ENCODE data around the gene AGAP1.

The AGAP1 gene

GRCh38 chr2:235848946-235849345 is 355.1 kb downstream of the AGAP1 start:
- no peak for DNase-seq (ENCODE audit: low read depth)

GRCh38 chr2:235849489-235849888 is 355.6 kb downstream of the AGAP1 start:
- no peak for DNase-seq (ENCODE audit: low read depth)

GRCh38 chr2:235850289-235850688 is 356.4 kb downstream of the AGAP1 start:
- DNase-seq (ENCODE audit: low read depth): no peak

- no peak for DNase-seq (ENCODE audit: low read depth)
Measured at GRCh38 chr2:235850771-235851551, 357.1 kb downstream of the AGAP1 start.

- DNase-seq (ENCODE audit: low read depth): no peak
Measured at GRCh38 chr2:235851828-235852525, 358.1 kb downstream of the AGAP1 start.

- DNase-seq (ENCODE audit: low read depth): no peak
Measured at GRCh38 chr2:235852526-235852920, 358.7 kb downstream of the AGAP1 start.

GRCh38 chr2:235854276-235854675 is 360.4 kb downstream of the AGAP1 start:
- DNase-seq (ENCODE audit: low read depth): no peak

- DNase-seq (ENCODE audit: low read depth): no peak
Measured at GRCh38 chr2:235855011-235855410, 361.2 kb downstream of the AGAP1 start.

- peak; percentile 44 for DNase-seq (ENCODE audit: low read depth)
Measured at GRCh38 chr2:235856151-235856854, 362.5 kb downstream of the AGAP1 start.

- peak; percentile 52 for DNase-seq (ENCODE audit: low read depth)
Measured at GRCh38 chr2:235857598-235857997, 363.8 kb downstream of the AGAP1 start.

GRCh38 chr2:235858881-235859280 is 365.0 kb downstream of the AGAP1 start:
- DNase-seq (ENCODE audit: low read depth): no peak

GRCh38 chr2:235859651-235860050 is 365.8 kb downstream of the AGAP1 start:
- DNase-seq (ENCODE audit: low read depth): no peak

- peak; percentile 40 for DNase-seq (ENCODE audit: low read depth)
Measured at GRCh38 chr2:235860111-235860510, 366.3 kb downstream of the AGAP1 start.

- peak; percentile 24 for DNase-seq (ENCODE audit: low read depth)
Measured at GRCh38 chr2:235860871-235861270, 367.0 kb downstream of the AGAP1 start.

GRCh38 chr2:235861383-235861782 is 367.5 kb downstream of the AGAP1 start:
- DNase-seq (ENCODE audit: low read depth): no peak

GRCh38 chr2:235863414-235863813 is 369.6 kb downstream of the AGAP1 start:
- no peak for DNase-seq (ENCODE audit: low read depth)

- DNase-seq (ENCODE audit: low read depth): no peak
Measured at GRCh38 chr2:235864302-235864701, 370.5 kb downstream of the AGAP1 start.

- DNase-seq (ENCODE audit: low read depth): peak; percentile 57
Measured at GRCh38 chr2:235864733-235865515, 371.1 kb downstream of the AGAP1 start.

- no peak for DNase-seq (ENCODE audit: low read depth)
Measured at GRCh38 chr2:235866373-235866772, 372.5 kb downstream of the AGAP1 start.

- DNase-seq (ENCODE audit: low read depth): no peak
Measured at GRCh38 chr2:235868224-235868623, 374.4 kb downstream of the AGAP1 start.

- DNase-seq (ENCODE audit: low read depth): no peak
Measured at GRCh38 chr2:235868645-235869044, 374.8 kb downstream of the AGAP1 start.

- no peak for DNase-seq (ENCODE audit: low read depth)
Measured at GRCh38 chr2:235870515-235870914, 376.7 kb downstream of the AGAP1 start.

Data from EH (cell line).